ENCODE data around the gene ESR2.

DNA sequence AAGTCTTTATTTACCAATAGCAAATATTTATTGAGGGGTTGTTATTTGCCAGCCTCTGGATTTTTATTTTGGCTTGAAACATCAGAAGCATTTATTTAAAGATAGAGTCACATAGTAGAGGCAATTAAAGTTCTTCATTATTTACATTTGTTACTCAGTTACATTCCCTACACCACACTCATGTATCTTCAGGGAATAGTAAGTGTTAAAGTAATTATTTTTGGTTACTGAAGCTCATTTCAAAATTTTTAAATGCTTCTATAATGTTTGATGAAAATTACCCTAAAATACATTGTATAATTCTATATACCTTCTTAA lies 205.6 kb downstream of the ESR2 start:
- TF ChIP-seq, protein P1, sequence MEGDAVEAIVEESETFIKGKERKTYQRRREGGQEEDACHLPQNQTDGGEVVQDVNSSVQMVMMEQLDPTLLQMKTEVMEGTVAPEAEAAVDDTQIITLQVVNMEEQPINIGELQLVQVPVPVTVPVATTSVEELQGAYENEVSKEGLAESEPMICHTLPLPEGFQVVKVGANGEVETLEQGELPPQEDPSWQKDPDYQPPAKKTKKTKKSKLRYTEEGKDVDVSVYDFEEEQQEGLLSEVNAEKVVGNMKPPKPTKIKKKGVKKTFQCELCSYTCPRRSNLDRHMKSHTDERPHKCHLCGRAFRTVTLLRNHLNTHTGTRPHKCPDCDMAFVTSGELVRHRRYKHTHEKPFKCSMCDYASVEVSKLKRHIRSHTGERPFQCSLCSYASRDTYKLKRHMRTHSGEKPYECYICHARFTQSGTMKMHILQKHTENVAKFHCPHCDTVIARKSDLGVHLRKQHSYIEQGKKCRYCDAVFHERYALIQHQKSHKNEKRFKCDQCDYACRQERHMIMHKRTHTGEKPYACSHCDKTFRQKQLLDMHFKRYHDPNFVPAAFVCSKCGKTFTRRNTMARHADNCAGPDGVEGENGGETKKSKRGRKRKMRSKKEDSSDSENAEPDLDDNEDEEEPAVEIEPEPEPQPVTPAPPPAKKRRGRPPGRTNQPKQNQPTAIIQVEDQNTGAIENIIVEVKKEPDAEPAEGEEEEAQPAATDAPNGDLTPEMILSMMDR (IDR thresholded peaks at IDR 0.05; ENCODE audit: low read depth, low read length, missing input control): no peak
- TF ChIP-seq HNF4A (conservative IDR thresholded peaks at IDR 0.05): no peak
- TF ChIP-seq HNF4G (IDR thresholded peaks at IDR 0.05): no peak
- TF ChIP-seq, protein P2, sequence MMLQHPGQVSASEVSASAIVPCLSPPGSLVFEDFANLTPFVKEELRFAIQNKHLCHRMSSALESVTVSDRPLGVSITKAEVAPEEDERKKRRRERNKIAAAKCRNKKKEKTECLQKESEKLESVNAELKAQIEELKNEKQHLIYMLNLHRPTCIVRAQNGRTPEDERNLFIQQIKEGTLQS (IDR thresholded peaks at IDR 0.05): no peak
- TF ChIP-seq YY1 (IDR thresholded peaks at IDR 0.05): no peak
- no peak for TF ChIP-seq RAD21 (IDR thresholded peaks at IDR 0.05)
- TF ChIP-seq, protein P3, sequence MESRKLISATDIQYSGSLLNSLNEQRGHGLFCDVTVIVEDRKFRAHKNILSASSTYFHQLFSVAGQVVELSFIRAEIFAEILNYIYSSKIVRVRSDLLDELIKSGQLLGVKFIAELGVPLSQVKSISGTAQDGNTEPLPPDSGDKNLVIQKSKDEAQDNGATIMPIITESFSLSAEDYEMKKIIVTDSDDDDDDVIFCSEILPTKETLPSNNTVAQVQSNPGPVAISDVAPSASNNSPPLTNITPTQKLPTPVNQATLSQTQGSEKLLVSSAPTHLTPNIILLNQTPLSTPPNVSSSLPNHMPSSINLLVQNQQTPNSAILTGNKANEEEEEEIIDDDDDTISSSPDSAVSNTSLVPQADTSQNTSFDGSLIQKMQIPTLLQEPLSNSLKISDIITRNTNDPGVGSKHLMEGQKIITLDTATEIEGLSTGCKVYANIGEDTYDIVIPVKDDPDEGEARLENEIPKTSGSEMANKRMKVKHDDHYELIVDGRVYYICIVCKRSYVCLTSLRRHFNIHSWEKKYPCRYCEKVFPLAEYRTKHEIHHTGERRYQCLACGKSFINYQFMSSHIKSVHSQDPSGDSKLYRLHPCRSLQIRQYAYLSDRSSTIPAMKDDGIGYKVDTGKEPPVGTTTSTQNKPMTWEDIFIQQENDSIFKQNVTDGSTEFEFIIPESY (IDR thresholded peaks at IDR 0.05): no peak
- no peak for TF ChIP-seq TAF1 (conservative IDR thresholded peaks at IDR 0.05)

All from liver (tissue), 3 donors.